Rectal smooth muscle tissue (tissue), 1 donor: Measurements from ENCODE around the gene SULF2.

Experiments used
- H3K27ac ChIP-seq: one replicate; pipeline ENCODE4 v1.7.0; 2013; ENCODE audit warnings: low read depth, low read length, inconsistent platforms
- H3K27me3 ChIP-seq: one replicate; pipeline ENCODE4 v1.7.0; 2013; ENCODE audit warnings: low read length; ENCODE audit not compliant: control insufficient read depth, insufficient read depth
- H3K36me3 ChIP-seq: one replicate; pipeline ENCODE4 v1.7.0; 2013; ENCODE audit warnings: low read length; ENCODE audit not compliant: control insufficient read depth, insufficient read depth
- H3K4me1 ChIP-seq: one replicate; pipeline ENCODE4 v1.7.0; 2013; ENCODE audit warnings: low read length; ENCODE audit not compliant: control insufficient read depth, insufficient read depth
- H3K4me3 ChIP-seq: one replicate; pipeline ENCODE4 v1.7.0; 2013; ENCODE audit warnings: low read length
- H3K9ac ChIP-seq: one replicate; pipeline ENCODE4 v1.7.0; 2013; ENCODE audit warnings: low read length

Gene SULF2

DNA sequence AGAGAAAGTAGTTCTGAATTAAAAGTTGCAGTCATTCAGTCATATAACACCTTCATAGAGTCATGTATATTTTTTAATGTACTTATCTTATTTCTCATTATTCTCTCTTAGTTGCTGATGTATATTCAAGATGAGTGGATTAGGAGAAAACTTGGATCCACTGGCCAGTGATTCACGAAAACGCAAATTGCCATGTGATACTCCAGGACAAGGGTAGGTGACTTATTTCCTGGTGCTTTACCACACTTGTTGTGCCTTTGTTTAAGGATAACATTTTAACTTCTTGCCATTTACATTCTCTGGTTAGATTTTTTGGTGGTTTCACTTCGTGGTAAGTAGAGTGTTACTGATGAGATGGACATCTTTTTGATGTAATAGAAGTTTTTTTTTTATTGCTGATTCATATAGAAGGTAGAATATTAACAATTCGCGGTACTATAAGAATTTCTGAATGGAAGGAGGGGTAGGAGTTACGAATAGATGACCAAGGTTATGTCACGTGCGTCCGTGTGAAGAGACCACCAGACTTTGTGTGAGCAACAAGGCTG, 163.1 kb downstream of the SULF2 start:
- Histone ChIP-seq H3K27me3 (no peaks in the 10 kb centered on the region), H3K36me3 (peaks cover 6% of the 10 kb centered on the region), H3K4me3 (no peak overlapping the region), H3K27ac (no peak overlapping the region), H3K9ac (no peak overlapping the region), H3K4me1 (no peaks in the 10 kb centered on the region)

DNA sequence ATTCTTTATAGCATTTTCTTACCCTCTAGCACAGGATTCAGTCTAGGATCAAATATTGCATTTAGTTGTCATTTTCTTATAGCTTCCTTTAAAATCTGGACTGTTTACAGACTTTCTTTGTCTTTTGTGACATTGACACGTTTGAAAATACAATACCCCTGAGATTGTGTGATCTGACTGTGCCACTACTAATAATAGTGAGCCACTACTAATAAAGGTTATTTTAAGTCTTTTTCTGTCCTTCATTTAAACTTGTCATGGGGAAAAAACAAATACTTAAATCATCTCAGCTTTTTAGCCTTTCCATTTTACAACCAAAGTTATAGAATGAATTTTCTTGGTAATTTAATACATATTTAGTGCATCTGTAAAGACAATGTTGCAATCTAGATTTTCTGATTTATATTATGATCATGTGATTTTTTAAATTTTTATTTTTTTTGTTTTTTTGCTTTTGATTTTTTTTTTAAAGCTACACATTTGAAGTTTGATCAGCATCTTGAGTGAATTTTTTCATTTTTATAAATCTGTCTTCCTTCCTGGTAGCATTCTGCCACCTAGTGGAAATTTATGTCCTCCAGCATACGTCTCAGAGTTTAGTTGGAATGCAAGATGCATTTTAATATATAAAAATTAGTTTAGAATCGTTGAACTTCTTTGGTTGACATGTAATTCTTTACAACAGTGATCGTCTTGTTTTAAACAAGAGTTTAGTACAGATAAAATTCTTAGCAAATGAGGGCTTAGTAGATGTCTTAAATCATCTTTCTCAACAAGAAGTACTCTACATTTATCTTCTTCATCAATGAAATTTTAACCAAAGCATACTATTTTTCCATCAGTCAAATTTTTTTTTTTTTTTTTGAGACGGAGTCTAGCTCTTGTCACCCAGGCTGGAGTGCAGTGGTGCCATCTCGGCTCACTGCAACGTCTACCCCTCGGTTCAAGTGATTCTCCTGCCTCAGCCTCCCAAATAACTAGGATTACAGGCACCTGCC, 164.2 kb downstream of the SULF2 start:
- no peaks in the 10 kb centered on the region for H3K27me3 ChIP-seq
- peaks cover 3% of the 10 kb centered on the region for H3K36me3 ChIP-seq
- no peak overlapping the region for H3K9ac ChIP-seq
- H3K27ac ChIP-seq: no peak overlapping the region
- no peak overlapping the region for H3K4me3 ChIP-seq
- no peaks in the 10 kb centered on the region for H3K4me1 ChIP-seq

DNA sequence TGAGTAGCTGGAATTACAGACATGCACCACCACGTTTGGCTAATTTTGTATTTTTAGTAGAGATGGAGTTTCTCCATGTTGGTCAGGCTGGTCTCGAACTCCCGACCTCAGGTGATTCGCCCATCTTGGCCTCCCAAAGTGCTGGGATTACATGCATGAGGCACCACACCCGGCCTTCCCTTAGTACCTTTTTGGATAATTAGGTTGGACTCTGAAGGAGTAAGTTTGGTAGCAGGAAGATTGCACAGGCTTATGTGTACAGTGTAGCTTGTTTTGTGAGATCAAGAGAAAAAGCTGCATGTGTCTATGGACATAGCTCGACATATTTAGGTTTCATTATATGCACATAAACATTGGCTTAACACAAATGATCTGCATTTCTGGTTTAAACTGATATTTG, 166.8 kb downstream of the SULF2 start:
- no peak overlapping the region for H3K9ac ChIP-seq
- H3K4me3 ChIP-seq: no peak overlapping the region
- no peak overlapping the region for H3K27ac ChIP-seq
- no peaks in the 10 kb centered on the region for H3K4me1 ChIP-seq
- no peaks in the 10 kb centered on the region for H3K36me3 ChIP-seq
- no peaks in the 10 kb centered on the region for H3K27me3 ChIP-seq

DNA sequence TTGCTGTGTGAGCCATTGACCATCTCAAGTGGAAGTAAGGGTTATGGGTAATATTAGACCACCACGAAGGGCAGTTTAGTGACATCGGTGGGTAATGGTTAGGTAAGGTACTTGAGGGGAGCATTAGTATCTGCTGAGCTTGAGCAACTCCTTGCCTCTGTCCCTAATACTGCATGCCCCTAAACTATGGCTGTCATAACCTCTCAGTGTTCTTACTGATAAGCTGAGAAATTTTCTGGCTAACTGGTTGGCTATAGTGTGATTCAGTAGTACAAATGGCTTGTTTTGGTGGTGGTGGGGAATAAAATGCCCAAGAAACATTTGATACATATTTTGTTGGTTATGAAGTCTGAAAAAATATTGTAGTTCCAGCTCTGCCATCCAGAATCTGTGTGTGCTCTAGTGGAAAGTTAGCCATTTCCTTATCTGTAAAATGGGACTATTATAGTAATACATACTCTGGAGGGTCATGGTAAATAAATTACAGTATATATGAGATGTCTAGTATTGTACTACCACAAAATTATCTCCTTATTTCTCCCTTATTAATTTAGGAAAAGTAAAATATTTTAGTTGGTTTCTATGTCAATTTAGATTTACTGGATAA, 170.5 kb downstream of the SULF2 start:
- Histone ChIP-seq H3K27ac (no peak overlapping the region), H3K36me3 (no peaks in the 10 kb centered on the region), H3K27me3 (no peaks in the 10 kb centered on the region), H3K4me1 (no peaks in the 10 kb centered on the region), H3K9ac (no peak overlapping the region), H3K4me3 (no peak overlapping the region)

DNA sequence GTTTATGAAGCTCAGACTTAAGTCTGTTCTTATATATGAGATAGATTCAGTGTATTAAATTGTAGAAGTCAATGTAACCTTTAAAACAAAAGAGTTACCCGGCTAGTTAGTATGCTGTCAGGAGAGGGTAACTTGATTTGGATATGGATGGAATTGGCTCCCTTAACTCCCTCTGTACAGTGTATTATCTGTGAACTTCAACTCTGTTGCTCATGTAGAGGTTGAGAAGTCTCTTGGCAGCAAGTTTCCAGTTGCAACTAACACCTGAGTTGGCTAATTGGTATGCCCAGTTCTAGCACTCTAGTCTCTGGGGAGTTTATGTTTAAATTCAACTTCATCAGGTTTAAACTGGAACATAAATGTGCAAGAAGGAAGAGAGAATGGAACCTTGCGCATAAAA, 172.6 kb downstream of the SULF2 start:
- Histone ChIP-seq H3K4me1 (no peaks in the 10 kb centered on the region), H3K27ac (no peak overlapping the region), H3K27me3 (no peaks in the 10 kb centered on the region), H3K36me3 (no peaks in the 10 kb centered on the region), H3K9ac (no peak overlapping the region), H3K4me3 (no peak overlapping the region)

DNA sequence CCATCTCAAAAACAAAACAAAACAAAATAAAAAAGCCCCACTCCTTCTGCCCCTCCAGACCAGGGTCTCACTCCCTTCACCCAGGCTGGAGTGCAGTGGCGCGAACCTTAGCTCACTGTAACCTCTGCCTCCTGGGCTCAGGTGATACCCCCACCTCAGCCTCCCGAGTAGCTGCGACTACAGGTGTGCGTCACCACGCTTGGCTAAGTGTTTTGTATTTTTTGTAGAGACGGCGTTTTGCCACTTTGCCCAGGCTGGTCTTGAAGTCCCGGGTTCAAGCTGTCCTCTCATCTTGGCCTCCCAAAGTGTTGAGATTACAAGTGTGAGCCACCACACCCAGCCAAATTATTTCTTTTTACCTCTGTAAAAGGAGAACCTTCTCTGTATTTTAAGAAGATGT, 173.5 kb downstream of the SULF2 start:
- Histone ChIP-seq H3K27ac (no peak overlapping the region), H3K27me3 (no peaks in the 10 kb centered on the region)

DNA sequence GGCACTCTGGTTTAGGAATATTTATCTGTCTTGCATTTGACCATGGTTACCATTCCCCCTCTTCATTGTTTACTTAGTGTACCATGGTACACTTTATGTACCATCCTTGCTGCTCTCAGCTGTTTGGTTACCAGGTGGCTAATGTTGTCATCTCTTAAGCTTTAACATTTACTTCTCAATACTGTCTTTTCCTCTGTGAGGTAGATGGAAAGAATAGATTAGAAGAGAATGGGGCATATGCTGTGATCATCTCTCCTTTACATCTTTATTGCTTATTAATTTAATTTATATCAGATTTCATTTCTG, 174.4 kb downstream of the SULF2 start:
- Histone ChIP-seq H3K27me3 (no peaks in the 10 kb centered on the region), H3K27ac (no peak overlapping the region), H3K4me3 (no peak overlapping the region), H3K36me3 (no peaks in the 10 kb centered on the region), H3K9ac (no peak overlapping the region), H3K4me1 (no peaks in the 10 kb centered on the region)

More for the DNA sequence above, 173.5 kb downstream of the SULF2 start:
- no peaks in the 10 kb centered on the region for H3K36me3 ChIP-seq
- no peak overlapping the region for H3K9ac ChIP-seq
- H3K4me3 ChIP-seq: no peak overlapping the region
- H3K4me1 ChIP-seq: no peaks in the 10 kb centered on the region

DNA sequence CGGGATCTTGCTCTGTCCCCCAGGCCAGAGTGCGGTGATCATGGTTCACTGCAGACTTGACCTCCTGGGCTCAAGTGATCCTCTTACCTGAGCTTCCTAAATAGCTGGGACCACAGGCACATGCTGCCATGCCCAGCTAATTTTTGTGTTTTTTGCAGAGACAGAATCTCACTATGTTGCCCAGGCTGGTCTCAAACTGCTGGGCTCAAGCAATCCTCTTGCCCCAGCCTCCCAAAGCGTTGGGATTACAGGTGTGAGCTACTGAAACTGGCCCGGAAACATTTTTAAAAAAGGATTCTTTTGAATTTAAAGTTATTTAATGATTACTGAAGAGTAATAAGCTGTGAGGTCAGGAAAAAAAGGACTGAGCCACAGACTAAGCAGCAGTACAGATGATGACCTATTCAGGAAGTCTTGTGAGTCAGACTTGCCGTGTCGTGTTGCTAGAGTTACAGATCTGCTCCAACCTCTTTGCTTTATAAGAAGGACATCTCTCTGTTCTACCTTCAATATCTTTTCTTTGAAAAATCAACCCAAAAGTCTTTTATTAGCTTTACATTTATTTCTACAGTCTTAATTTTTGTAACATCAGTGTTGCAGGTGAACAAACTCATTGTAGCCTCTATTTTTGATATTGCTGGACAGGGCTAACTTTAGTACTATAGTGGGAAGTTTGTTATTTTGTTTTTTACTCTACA, 174.9 kb downstream of the SULF2 start:
- no peaks in the 10 kb centered on the region for H3K36me3 ChIP-seq
- no peak overlapping the region for H3K27ac ChIP-seq
- no peaks in the 10 kb centered on the region for H3K27me3 ChIP-seq
- H3K4me1 ChIP-seq: no peaks in the 10 kb centered on the region
- H3K9ac ChIP-seq: no peak overlapping the region
- H3K4me3 ChIP-seq: no peak overlapping the region

DNA sequence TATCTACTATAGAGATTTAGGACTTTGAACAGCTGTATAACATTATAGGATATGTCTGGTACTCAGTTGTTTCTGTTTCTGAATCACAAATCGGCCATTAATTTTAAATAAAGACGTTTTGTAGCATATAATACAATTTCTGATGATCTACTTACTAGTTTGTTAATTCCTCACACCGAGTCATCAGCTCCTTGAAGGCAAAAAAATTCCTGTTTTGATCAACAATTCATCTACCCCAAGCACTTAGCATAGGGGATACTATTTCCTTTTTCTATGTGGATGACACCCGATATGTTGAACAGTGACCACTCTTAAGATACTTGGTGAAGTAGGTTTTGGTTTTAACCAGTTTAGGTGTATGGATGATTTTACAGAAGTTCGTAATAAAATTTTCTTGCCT, 176.3 kb downstream of the SULF2 start:
- no peak overlapping the region for H3K9ac ChIP-seq
- H3K4me3 ChIP-seq: no peak overlapping the region
- no peak overlapping the region for H3K27ac ChIP-seq
- no peaks in the 10 kb centered on the region for H3K36me3 ChIP-seq
- no peaks in the 10 kb centered on the region for H3K27me3 ChIP-seq
- no peaks in the 10 kb centered on the region for H3K4me1 ChIP-seq
